ENCODE data around the gene KRTAP19-1. TPM values are rescaled to one million over a fixed set of nuclear protein-coding genes. Genes with fewer than 3 reads are reported as not detected.

Gene KRTAP19-1
- total and polyA plus RNA-seq, 8 donors, result not detected

DNA sequence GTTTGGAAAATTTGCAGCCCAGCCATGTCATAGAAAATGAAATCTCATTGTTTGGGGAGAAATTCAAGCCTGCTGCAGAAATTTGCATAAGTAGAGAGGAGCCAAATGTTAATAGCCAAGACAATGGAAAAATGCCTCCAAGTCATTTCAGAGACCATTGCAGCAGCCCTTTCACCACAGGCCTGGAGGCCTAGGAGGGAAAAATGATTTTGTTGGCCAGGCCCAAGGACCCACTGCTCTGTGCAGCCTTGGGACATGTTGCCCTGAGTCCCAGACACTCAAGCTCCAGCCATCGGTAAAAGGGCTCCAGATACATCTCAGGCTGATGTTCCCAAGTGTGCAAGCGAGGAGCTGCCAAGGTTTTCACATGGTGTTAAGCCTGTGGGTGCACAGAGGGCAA, 6.0 kb upstream of the KRTAP19-1 start:
- Histone ChIP-seq H3K27me3 (no peaks in the 10 kb centered on the region), H3K36me3 (no peaks in the 10 kb centered on the region), H3K4me1 (no peaks in the 10 kb centered on the region), H3K4me3 (no peak overlapping the region), H3K27ac (no peak overlapping the region), H3K9me3 (peaks cover 0 to 35% (median 20%) of the 10 kb centered on the region in 4 donors)
- 39 to 68% (median 49%) methylated on average over 2 of the region's 2 CpGs for WGBS, 5 donors
- TF ChIP-seq POLR2AphosphoS5 (IDR thresholded peaks at IDR 0.05) (no peak), POLR2A (IDR thresholded peaks at IDR 0.05) (no peak), EP300 (IDR thresholded peaks at IDR 0.05) (no peak)
- TF ChIP-seq, protein P1, sequence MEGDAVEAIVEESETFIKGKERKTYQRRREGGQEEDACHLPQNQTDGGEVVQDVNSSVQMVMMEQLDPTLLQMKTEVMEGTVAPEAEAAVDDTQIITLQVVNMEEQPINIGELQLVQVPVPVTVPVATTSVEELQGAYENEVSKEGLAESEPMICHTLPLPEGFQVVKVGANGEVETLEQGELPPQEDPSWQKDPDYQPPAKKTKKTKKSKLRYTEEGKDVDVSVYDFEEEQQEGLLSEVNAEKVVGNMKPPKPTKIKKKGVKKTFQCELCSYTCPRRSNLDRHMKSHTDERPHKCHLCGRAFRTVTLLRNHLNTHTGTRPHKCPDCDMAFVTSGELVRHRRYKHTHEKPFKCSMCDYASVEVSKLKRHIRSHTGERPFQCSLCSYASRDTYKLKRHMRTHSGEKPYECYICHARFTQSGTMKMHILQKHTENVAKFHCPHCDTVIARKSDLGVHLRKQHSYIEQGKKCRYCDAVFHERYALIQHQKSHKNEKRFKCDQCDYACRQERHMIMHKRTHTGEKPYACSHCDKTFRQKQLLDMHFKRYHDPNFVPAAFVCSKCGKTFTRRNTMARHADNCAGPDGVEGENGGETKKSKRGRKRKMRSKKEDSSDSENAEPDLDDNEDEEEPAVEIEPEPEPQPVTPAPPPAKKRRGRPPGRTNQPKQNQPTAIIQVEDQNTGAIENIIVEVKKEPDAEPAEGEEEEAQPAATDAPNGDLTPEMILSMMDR (IDR thresholded peaks at IDR 0.05), result no peak
- no peak for DNase-seq
- intact Hi-C loops (cut with DNase I; ENCODE audit: low total_unique reads), result no loop called here

GRCh38 chr21:30482130-30482529, 2.0 kb upstream of the KRTAP19-1 start:
- intact Hi-C loops (cut with DNase I; ENCODE audit: low total_unique reads), result no loop called here
- 68 to 77% (median 72%) methylated on average over 2 of the region's 2 CpGs for WGBS, 5 donors
- no peak overlapping the region for H3K27ac ChIP-seq
- no peaks in the 10 kb centered on the region for H3K27me3 ChIP-seq
- TF ChIP-seq, protein P1 (IDR thresholded peaks at IDR 0.05), result no peak
- TF ChIP-seq POLR2A (IDR thresholded peaks at IDR 0.05) (no peak), EP300 (IDR thresholded peaks at IDR 0.05) (no peak), POLR2AphosphoS5 (IDR thresholded peaks at IDR 0.05) (no peak)
- no peak overlapping the region for H3K4me3 ChIP-seq
- H3K36me3 ChIP-seq, result no peaks in the 10 kb centered on the region
- H3K9me3 ChIP-seq, result peaks cover 0 to 19% (median 14%) of the 10 kb centered on the region in 4 donors
- no peak for DNase-seq
- no peaks in the 10 kb centered on the region for H3K4me1 ChIP-seq

DNA sequence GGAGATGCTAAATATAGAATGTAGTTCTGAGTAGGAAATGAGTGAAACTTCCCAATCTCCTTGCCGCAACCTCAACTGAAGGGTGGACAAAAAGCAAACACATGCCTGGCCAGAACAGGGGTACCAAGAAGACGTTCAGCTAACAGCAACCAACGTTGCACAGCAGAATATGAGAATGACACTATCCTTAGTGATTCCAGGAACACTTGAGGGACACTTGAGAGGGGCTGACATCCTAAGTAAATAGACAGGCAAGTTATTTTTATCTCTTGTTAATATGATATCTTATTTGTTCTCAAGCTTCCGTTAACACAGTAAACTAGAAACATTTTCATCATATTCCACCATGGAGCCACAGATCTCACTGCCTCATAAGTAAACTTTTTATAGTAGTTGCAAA, 908 bp downstream of the KRTAP19-1 start:
- DNase-seq, result no peak
- Histone ChIP-seq H3K36me3 (no peaks in the 10 kb centered on the region), H3K9me3 (peaks cover 0 to 4% (median 0%) of the 10 kb centered on the region in 4 donors), H3K27me3 (no peaks in the 10 kb centered on the region), H3K4me3 (no peak overlapping the region), H3K27ac (no peak overlapping the region), H3K4me1 (no peaks in the 10 kb centered on the region)
- intact Hi-C loops (cut with DNase I; ENCODE audit: low total_unique reads), result no loop called here
- WGBS, 5 donors, result 63 to 72% (median 69%) methylated on average over 4 of the region's 4 CpGs
- TF ChIP-seq POLR2A (IDR thresholded peaks at IDR 0.05) (no peak), EP300 (IDR thresholded peaks at IDR 0.05) (no peak), POLR2AphosphoS5 (IDR thresholded peaks at IDR 0.05) (no peak)
- TF ChIP-seq, protein P1 (IDR thresholded peaks at IDR 0.05), result no peak

- peak in 1 of 2 donors; percentile 4 for DNase-seq
- Histone ChIP-seq H3K27me3 (no peaks in the 10 kb centered on the region), H3K27ac (no peak overlapping the region), H3K4me3 (no peak overlapping the region), H3K9me3 (peaks cover 0 to 5% (median 0%) of the 10 kb centered on the region in 4 donors), H3K36me3 (no peaks in the 10 kb centered on the region), H3K4me1 (no peaks in the 10 kb centered on the region)
- TF ChIP-seq EP300 (IDR thresholded peaks at IDR 0.05) (no peak), POLR2AphosphoS5 (IDR thresholded peaks at IDR 0.05) (no peak), POLR2A (IDR thresholded peaks at IDR 0.05) (no peak)
- TF ChIP-seq, protein P1 (IDR thresholded peaks at IDR 0.05), result no peak
- intact Hi-C loops (cut with DNase I; ENCODE audit: low total_unique reads), result no loop called here
- WGBS, 5 donors, result 13 to 22% (median 15%) methylated on average over 3 of the region's 3 CpGs
Measured at GRCh38 chr21:30478004-30478403, 2.2 kb downstream of the KRTAP19-1 start.

Data from stomach (tissue), 9 donors.